DND-41 (cell line): ENCODE data around the gene TRIP11.

Experiments used
- CTCF ChIP-seq: IDR thresholded peaks from 2 replicates; pipeline ENCODE4 v1.5.1; 2012; ENCODE audit warnings: borderline replicate concordance, low read length, moderate library complexity, mild to moderate bottlenecking; ENCODE audit not compliant: poor library complexity, severe bottlenecking; ENCODE audit errors: extremely low read depth
- EZH2 ChIP-seq: IDR thresholded peaks from 3 replicates; pipeline ENCODE4 v1.6.1; 2012; ENCODE audit warnings: borderline replicate concordance, low read depth, mild to moderate bottlenecking, moderate library complexity, low read length, inconsistent platforms; ENCODE audit not compliant: severe bottlenecking

DNA sequence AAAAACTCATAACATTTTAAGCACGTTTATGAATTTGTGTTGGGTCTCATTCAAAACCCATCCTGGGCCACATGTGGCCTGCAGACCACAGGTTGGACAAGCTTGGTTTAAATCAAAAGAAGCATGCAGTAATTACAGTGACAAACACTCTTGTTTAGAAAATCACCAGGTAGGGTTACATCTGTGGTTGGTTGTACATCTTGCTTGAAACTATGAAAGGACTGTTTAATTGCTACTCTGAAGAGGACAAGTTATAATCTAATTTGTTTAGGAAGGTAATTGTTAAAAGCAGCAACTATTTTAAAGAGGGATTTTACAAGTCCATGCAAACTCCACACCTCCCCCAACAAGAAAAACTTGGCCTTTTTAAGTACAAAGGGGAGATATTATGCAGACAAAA lies 4.0 kb downstream of the TRIP11 start:
- TF ChIP-seq CTCF = no peak
- TF ChIP-seq EZH2 = no peak
